Astrocyte (in vitro differentiated cells and primary cell): ENCODE results near the gene SIGLEC15. TPM values are rescaled to one million over a fixed set of nuclear protein-coding genes. Genes with fewer than 3 reads are reported as not detected.

Experiments
- DNase-seq: peaks from one replicate; pipeline ENCODE4 v3.0.0-alpha.2; 2010; ENCODE audit warnings: low read depth
- FAIRE-seq: peaks from 2 replicates; lab custom pipeline; 2011; peaks lifted over from hg19 to GRCh38; lab: Jason Lieb, UNC
- H2AFZ ChIP-seq: 2 replicates; pipeline ENCODE4 v1.6.0; 2012; ENCODE audit warnings: low read depth, low read length, inconsistent platforms
- H3K27ac ChIP-seq: 2 replicates; pipeline ENCODE4 v1.5.1; 2011; ENCODE audit warnings: low read depth, low read length, inconsistent platforms
- H3K27me3 ChIP-seq: 2 replicates; pipeline ENCODE4 v1.6.0; 2011; ENCODE audit warnings: low read length, inconsistent platforms; ENCODE audit not compliant: insufficient read depth
- H3K36me3 ChIP-seq: 2 replicates; pipeline ENCODE4 v1.5.1; 2011; ENCODE audit warnings: low read length, inconsistent platforms; ENCODE audit not compliant: insufficient read depth
- H3K4me1 ChIP-seq: 2 replicates; pipeline ENCODE4 v1.5.1; 2011; ENCODE audit warnings: low read length, inconsistent platforms; ENCODE audit not compliant: insufficient read depth
- H3K4me2 ChIP-seq: 2 replicates; pipeline ENCODE4 v1.6.0; 2012; ENCODE audit warnings: low read length, inconsistent platforms
- H3K4me3 ChIP-seq: 2 replicates; pipeline ENCODE4 v1.5.1; 2011; ENCODE audit warnings: low read depth, mild to moderate bottlenecking, low read length, inconsistent platforms; ENCODE audit not compliant: insufficient read depth
- H3K79me2 ChIP-seq: 2 replicates; pipeline ENCODE4 v1.6.0; 2012; ENCODE audit warnings: mild to moderate bottlenecking, low read length, inconsistent platforms; ENCODE audit not compliant: insufficient read depth
- H3K9ac ChIP-seq: 2 replicates; pipeline ENCODE4 v1.6.0; 2012; ENCODE audit warnings: mild to moderate bottlenecking, low read length, inconsistent platforms
- H3K9me3 ChIP-seq: 2 replicates; pipeline ENCODE4 v1.5.1; 2012; ENCODE audit warnings: low read depth, mild to moderate bottlenecking, low read length, inconsistent platforms; ENCODE audit not compliant: insufficient read depth
- H4K20me1 ChIP-seq: 2 replicates; pipeline ENCODE4 v1.6.0; 2012; ENCODE audit warnings: low read length, inconsistent platforms; ENCODE audit not compliant: insufficient read depth
- H3K27ac Mint-ChIP-seq: one replicate; pipeline ENCODE4 v1.8.0; 2021; ENCODE audit warnings: mild to moderate bottlenecking, mixed read lengths; ENCODE audit not compliant: unreplicated experiment
- H3K27me3 Mint-ChIP-seq: one replicate; pipeline ENCODE4 v1.8.0; 2021; ENCODE audit warnings: low read depth, mixed read lengths; ENCODE audit not compliant: unreplicated experiment
- H3K36me3 Mint-ChIP-seq: one replicate; pipeline ENCODE4 v1.8.0; 2021; ENCODE audit warnings: low read depth, mixed read lengths; ENCODE audit not compliant: unreplicated experiment
- H3K4me1 Mint-ChIP-seq: one replicate; pipeline ENCODE4 v1.8.0; 2021; ENCODE audit warnings: low read depth, mixed read lengths; ENCODE audit not compliant: unreplicated experiment
- H3K4me3 Mint-ChIP-seq: one replicate; pipeline ENCODE4 v1.8.0; 2021; ENCODE audit warnings: mild to moderate bottlenecking, moderate library complexity, mixed read lengths; ENCODE audit not compliant: unreplicated experiment
- H3K9me3 Mint-ChIP-seq: one replicate; pipeline ENCODE4 v1.8.0; 2021; ENCODE audit warnings: mild to moderate bottlenecking, mixed read lengths; ENCODE audit not compliant: unreplicated experiment
- EZH2 ChIP-seq: IDR thresholded peaks from 2 replicates; pipeline ENCODE4 v1.6.1; 2012; ENCODE audit warnings: mild to moderate bottlenecking, low read length, inconsistent platforms; ENCODE audit not compliant: insufficient read depth
- total RNA-seq: library from RNA; stranded (reverse); gene quantifications from 2 replicates; pipeline ENCODE4 v1.2.1, GENCODE V29; 2021
- TF ChIP-seq, protein P1 (sequence below): IDR thresholded peaks from 2 replicates; pipeline ENCODE4 v1.5.1; 2011; ENCODE audit warnings: low read depth, mild to moderate bottlenecking, inconsistent platforms, low read length, moderate library complexity; ENCODE audit not compliant: insufficient read depth

Gene SIGLEC15
- total RNA-seq, 1 donor from 2014 or later, result 0.27 TPM

DNA sequence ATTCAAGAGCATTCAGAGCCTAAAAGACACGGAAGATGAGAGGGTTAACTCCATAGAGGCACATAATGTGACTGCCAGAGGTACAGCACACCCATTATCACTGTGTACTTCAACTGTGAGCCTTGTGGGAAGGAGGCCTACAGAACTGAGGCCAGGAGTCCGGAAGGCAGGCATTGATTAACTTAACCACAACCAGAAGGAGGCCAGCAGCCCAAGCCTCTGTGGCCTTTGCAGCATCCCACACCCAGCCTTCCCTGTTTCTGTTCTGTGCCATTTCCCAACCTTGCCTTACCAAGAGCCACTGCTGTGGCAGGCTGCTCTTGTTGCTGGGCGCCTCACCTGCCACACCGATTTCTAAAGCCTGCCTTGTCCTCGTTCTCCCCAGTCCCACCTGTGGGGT lies 27.2 kb downstream of the SIGLEC15 start:
- Histone ChIP-seq H4K20me1 (no peaks in the 10 kb centered on the region), H3K79me2 (no peaks in the 10 kb centered on the region), H3K27me3 (no peaks in the 10 kb centered on the region), H3K9me3 (no peaks in the 10 kb centered on the region), H3K36me3 (peaks cover 33% of the 10 kb centered on the region), H3K4me2 (no peak overlapping the region), H3K27ac (no peak overlapping the region), H3K4me1 (no peaks in the 10 kb centered on the region), H3K4me3 (no peak overlapping the region), H3K9ac (no peak overlapping the region), H2AFZ (no peak overlapping the region)
- Mint-ChIP-seq H3K27me3 (no peaks in the 10 kb centered on the region), H3K9me3 (no peaks in the 10 kb centered on the region), H3K4me3 (no peak overlapping the region), H3K27ac (no peak overlapping the region), H3K4me1 (no peaks in the 10 kb centered on the region), H3K36me3 (peaks cover 31% of the 10 kb centered on the region)
- DNase-seq (no peak), FAIRE-seq (no peak)
- no peak for TF ChIP-seq EZH2
- TF ChIP-seq, protein P1, sequence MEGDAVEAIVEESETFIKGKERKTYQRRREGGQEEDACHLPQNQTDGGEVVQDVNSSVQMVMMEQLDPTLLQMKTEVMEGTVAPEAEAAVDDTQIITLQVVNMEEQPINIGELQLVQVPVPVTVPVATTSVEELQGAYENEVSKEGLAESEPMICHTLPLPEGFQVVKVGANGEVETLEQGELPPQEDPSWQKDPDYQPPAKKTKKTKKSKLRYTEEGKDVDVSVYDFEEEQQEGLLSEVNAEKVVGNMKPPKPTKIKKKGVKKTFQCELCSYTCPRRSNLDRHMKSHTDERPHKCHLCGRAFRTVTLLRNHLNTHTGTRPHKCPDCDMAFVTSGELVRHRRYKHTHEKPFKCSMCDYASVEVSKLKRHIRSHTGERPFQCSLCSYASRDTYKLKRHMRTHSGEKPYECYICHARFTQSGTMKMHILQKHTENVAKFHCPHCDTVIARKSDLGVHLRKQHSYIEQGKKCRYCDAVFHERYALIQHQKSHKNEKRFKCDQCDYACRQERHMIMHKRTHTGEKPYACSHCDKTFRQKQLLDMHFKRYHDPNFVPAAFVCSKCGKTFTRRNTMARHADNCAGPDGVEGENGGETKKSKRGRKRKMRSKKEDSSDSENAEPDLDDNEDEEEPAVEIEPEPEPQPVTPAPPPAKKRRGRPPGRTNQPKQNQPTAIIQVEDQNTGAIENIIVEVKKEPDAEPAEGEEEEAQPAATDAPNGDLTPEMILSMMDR, result no peak

DNA sequence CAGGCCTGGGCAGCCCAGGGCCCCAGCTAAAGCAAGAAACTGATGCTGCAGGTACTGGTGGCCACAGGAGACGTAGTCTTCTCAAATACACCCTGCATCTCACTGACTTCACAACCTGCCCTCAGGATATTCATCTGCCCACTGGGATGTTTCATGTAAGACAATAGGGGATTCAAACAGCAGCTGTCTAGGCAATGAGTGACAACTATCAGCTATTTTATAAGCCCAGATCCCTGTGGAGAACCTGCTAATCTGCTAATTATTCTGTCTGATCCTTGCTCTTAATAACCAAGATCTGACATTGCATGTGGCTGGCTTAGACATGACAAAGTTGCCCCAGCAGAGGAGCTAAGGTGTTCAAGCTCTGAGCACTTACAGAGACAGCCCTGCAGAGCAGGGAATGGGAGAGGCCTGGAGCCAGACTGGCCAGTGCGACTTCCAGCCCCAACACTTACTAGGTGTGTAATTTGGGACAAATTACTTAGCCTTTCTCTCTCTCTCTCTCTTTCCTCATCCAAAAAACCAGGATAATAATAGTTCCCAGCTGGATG lies 28.6 kb downstream of the SIGLEC15 start:
- Histone ChIP-seq H3K27me3 (no peaks in the 10 kb centered on the region), H3K36me3 (peaks cover 45% of the 10 kb centered on the region), H3K9me3 (no peaks in the 10 kb centered on the region), H3K79me2 (no peaks in the 10 kb centered on the region), H4K20me1 (no peaks in the 10 kb centered on the region), H3K4me2 (no peak overlapping the region), H2AFZ (no peak overlapping the region), H3K27ac (no peak overlapping the region), H3K9ac (no peak overlapping the region), H3K4me1 (no peaks in the 10 kb centered on the region), H3K4me3 (no peak overlapping the region)
- Mint-ChIP-seq H3K4me1 (no peaks in the 10 kb centered on the region), H3K4me3 (no peak overlapping the region), H3K36me3 (peaks cover 38% of the 10 kb centered on the region), H3K27ac (no peak overlapping the region), H3K27me3 (no peaks in the 10 kb centered on the region), H3K9me3 (no peaks in the 10 kb centered on the region)
- no peak for FAIRE-seq
- DNase-seq, result no peak
- TF ChIP-seq EZH2, result no peak
- TF ChIP-seq, protein P1, result no peak

DNA sequence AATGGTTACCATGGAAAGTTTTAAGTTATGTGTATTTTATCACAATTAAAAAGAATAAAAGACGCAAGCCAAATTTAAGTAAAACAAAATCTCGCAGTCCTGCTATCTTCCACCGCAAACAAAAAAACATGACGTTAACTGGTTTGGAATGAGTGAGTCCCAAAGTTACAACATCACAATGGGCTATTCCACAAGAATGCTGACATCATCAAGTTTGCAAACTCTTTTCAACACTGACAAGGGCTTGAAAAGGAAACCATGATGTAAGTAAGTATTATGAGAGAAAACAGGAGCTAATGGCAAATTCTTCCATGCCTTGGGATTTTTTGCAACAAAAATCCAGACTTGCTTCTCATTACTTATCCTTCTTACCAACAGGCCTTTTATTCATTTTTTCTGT lies 31.1 kb downstream of the SIGLEC15 start:
- DNase-seq, result peak; percentile 79

More for the DNA sequence above, 31.1 kb downstream of the SIGLEC15 start:
- Mint-ChIP-seq H3K9me3 (no peaks in the 10 kb centered on the region), H3K4me1 (no peaks in the 10 kb centered on the region), H3K36me3 (peaks cover 37% of the 10 kb centered on the region), H3K27ac (no peak overlapping the region), H3K27me3 (no peaks in the 10 kb centered on the region), H3K4me3 (no peak overlapping the region)
- no peaks in the 10 kb centered on the region for H3K27me3 ChIP-seq
- no peak overlapping the region for H3K27ac ChIP-seq
- H3K4me1 ChIP-seq, result no peaks in the 10 kb centered on the region
- no peak overlapping the region for H3K4me2 ChIP-seq
- no peak overlapping the region for H3K9ac ChIP-seq
- H3K36me3 ChIP-seq, result peaks cover 57% of the 10 kb centered on the region
- no peaks in the 10 kb centered on the region for H3K79me2 ChIP-seq
- TF ChIP-seq, protein P1, result no peak
- no peak for TF ChIP-seq EZH2
- no peaks in the 10 kb centered on the region for H3K9me3 ChIP-seq
- no peak overlapping the region for H2AFZ ChIP-seq
- H4K20me1 ChIP-seq, result no peaks in the 10 kb centered on the region
- FAIRE-seq, result no peak
- no peak overlapping the region for H3K4me3 ChIP-seq
